Hematopoietic multipotent progenitor cell treated with erythropoietin and hydrocortisone succinate and interleukin-3 and kit ligand, for 4 days (in vitro differentiated cells): ENCODE results near the gene OXCT1.
A peak's percentile ranks its signal among the peaks of the same experiment; 100 is the strongest.
"Not testable (repeated sequence)": the region's sequence is repeated elsewhere in the genome, so short reads cannot be mapped to it uniquely, and the experiment has no call there.

Experiments
- DNase-seq: peaks from one replicate; pipeline ENCODE4 v3.0.0-alpha.2; 2015

OXCT1 gene

DNA sequence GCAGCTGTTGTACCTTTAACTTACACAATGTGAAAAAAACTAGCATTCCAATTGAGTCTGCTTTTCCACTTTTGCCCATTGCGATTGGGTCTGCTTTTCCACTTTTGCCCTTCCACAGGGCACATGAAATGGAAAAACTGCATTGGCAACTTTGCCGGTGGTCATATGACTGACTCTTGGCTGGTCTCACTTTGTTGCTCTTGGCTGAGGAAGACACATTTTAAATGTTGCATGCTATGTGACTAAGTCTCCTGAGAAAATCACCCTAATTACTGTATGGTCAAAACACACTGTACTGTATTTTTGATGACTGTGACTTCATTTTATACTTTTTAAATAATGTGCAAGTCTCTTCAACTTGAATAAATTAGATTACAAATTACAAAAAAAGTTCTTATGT, 1.6 kb upstream of the OXCT1 start:
- no peak for DNase-seq

DNA sequence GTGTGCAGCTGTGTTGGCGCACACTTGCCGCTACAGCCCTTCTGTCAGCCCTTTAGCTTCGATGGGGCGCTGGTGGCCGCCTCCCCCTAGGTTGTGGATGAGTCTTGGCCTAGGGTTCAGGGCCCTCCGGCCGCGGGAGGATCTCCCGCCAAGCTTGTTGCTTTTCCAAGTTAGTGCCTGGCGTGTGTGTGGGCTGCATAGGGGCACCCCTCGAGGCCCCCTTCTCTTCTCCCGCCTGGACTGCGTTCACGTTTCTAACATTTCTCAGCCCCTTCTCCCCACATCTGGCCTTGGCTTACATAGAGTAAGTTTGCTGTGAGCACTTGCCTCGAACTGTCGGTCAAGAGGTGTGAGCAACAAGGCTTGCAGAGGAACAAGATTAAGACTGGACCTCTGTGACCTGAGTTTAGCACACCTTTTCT, 413 bp upstream of the OXCT1 start:
- DNase-seq = no peak

DNA sequence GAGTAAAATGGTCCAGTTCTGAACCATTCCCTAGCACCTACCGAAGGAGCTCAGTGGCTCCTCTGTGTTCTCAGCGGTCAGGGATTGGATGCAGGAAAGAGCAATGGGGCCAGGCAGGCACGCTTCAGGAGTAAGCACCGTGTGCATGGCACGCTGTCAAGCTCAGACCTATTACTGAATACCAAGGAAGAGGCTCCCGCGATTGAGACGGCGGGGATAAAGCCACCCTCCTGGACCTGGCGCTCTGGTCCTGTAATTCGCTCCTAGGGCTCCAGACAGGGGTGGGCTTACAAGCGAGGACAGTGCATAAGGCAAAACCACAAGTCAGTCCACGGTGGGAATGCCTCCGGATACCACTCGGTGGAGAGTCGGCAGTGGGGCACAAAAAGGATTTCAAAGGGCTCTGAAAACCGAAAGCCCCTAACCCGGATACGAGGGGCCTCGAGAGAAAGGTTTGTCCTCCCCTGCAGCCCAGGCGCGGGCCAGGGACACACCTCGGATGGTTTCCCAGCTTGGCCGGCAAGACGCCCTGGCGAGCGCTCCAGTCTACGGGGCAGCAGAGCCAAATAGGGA, 988 bp downstream of the OXCT1 start:
- DNase-seq = peak; percentile 40

DNA sequence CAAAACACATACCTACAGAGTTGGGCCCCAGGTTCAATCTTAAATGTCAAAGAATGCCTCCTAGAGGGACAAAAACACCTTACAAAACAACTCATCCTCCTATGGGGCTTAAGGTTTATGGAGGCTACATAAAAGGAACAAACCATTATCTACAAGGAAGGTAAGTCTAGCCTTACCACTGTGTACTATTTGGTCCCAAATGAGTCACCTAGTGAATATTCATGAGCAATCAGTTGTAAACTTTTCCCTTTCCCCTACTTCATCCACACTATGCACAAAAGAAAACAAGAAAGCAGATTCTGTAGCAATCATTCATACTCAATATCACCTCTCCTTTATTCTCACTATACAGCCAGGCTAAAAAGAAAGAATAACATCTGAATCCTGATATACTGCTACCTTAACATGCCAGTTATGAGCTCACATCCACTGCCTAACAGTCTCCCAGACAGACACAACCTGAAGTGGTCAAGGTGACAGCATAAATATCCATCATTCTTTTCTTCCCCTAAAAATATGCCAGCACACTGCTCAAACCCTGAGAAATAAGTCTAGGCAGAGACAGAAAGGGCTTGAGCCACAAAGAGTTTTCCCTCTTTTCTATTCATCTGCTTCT, 6.2 kb downstream of the OXCT1 start:
- no peak for DNase-seq

DNA sequence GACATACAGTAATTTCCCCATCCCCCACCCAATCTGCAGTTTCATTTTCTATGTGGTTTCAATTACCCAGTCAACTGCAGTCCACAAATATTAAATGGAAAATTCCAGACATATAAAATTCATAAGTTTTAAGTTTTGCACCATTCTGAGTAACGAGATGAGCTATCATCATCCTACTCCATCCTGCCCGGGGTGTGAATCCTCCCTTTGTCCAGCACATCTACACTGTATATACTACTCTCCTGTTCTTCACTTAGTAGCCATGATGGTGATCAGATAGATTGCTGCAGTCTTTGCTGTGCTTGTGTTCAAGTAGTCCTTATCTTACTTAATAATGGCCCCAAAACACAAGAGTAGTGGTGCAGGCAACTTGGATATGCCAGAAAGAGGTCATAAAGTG, 11.3 kb downstream of the OXCT1 start:
- no peak for DNase-seq

DNA sequence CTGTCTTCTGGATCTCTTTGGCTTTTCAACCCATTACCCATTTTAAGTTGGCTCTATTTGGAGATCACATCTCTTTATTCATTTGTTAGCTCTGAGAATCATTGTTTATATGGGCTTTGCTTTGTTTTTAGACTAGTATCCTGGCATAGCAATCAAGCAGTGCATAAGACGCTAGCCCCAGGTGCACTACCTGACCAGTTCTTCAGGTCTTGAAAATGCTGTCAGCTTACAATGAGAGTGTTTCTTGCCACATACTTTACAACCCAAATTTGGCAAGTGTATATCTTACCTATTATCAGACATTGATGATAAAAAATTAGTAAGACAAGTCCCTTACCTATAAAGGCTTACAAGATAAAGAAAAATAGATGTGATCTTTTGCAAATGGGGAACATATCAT, 12.2 kb downstream of the OXCT1 start:
- DNase-seq = no peak

DNA sequence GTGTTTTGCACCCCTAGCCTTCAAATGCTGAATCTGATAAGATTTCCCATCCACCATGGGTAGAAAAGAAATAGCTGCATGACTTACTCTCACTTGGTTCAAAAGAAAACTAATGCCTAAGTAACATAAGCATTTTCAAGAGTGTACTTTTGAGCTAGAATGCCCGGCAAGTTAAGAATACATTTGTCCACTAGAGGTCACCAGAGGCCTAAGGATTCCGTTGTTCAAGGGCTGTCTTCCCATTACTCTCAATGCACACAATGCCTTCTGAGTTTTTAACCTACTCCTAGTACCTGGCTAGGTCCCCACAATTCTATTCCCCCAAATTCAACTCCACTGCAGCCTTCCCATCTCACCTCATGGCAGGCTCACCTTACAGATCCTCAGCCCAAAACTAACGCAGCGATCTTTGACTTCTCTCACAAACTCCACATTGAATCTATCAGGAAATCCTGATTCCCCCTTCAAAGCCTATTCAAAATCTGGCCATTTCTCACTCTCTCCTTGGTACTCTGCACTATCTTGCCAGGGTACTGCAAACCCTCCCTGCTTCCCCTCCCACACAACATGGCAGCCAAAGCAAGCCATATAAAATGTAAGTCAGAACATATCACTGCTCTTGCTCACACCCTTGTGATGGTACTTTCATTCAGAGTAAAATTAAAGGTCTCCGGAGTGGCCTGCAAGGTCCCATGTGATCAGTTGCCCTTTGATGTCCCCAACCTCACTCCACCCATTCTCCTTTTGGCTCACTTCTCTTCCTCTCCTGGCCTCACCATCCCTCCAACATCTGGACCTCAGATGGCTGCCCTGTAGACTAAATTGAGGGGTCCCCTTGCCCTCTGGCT, 13.4 kb downstream of the OXCT1 start:
- peak; percentile 88 for DNase-seq

DNA sequence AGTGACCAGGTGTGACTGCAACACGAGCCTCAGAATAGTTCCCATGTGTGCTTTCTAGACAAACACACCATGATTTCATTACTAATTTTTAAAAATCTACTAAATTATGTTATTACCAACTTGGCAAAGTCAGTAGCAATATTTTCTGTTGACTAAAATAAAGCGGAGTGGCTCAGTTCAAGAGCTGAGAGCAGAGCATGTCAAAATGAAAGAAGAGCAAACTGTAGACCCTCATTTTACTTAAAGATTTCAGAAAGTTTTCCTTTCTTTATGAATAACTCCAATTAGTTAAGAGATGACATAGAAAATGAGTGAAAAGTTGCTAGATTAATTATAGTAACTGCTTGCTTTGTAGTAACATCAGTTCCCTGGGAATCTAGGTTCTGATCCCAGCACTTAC, 17.9 kb downstream of the OXCT1 start:
- DNase-seq = no peak

DNA sequence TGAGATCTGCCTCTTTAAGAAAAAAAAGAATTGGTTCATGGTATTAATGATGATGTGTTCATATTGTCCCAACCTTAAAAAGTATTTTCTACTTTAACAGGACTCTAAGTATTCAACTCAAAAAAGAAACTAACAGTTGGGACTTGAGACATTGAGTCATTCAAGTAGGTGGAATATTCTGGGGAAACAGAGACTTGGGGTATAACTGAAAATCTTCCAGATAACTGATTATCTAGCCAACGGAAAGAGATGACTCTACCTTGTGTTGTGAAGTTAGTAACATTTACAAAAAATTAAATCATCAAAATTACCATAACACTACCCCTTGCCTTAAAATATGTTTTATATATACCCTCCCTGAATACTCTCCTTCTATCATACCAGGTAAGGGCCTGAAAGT, 19.1 kb downstream of the OXCT1 start:
- DNase-seq = no peak

DNA sequence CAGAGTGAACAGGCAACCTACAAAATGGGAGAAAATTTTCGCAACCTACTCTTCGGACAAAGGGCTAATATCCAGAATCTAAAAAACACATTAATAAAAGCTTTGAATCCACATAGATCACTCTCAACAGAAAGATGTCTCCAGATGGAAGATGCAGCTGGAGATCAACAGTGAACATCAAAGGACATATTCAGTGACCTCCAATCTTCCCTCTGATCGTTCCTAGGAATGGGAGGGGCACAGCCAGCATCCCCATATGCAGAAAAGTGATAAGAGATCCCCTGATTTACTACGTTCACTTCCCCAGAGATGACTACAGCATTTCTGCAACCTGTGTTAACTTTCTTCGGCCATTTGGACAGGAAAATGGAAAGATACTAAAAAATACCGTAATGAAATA, 21.2 kb downstream of the OXCT1 start:
- no peak for DNase-seq

DNA sequence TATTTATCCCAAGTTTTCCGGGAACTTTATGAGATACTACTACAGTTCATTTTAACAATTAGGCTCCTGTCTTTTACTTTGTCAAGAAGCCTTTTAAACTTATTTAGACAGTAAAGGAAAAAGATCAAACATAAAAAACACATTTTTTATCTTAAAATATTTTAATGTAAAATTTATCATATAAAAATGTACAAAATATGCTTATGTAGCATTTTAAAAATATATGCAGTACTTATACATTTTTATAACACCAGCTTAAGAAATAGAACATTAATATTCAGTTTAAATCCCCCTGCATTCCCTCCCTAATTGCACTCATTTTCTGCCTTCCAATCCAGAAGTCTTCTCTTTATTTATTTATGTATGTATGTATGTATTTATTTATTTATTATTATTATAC, 24.5 kb downstream of the OXCT1 start:
- not testable (repeated sequence) for DNase-seq

DNA sequence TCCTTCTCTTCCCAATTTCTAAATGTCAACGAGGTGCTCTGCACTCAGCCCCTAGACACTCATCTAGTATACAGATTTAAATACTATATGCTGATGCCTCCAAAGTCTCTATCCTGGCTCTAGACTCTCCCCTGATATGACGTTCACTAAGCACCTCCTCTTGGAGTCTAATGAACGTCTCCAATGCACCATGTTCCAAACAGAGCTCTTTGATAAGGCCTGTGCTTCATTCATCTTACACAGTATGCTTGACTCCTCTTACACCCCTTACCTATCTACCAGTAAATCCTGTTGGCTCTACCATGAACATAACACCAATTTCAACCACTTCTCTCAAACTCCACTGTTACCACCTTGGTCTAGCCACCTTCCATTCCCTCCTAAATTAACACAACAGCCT, 25.7 kb downstream of the OXCT1 start:
- DNase-seq = no peak

DNA sequence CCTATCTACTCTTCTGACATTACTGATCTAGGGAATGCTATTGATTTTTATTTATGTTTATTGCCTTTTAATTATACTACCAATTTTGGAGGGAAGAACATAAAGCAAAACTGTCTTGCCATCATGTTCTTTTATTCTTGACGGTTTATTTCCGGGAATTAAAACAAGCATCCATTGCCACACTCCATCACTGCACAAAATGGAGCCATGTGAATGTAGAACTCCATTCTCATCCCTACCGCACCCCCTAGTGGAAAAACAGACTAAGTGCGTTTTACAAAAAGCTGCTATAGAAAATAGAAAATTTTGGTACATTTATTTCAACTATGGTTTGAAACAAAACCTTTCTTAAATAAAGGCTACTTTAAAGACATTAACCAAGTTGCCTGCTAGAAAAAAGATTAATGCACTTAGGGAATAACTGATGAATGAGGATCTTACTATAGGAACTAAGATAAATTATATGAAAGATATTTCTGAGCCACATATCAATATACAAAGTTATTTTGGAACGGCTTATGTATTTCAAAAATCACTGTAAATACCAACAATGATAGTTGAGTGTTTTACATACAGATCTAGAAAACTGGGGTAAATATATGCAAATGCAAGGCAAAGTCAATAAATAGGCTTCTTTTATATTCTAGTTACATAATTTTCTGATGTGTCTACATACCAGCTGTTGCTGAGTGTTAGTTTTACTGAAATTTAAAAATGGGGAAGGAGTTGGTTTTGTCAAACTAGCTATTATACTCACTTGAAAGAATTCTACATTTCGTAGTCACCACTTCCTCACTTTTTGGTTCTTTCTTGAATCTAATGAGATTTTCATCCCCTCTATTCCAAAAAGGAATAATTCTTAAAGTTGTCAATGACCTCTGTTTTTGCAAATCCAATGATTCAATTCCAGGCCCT, 26.5 kb downstream of the OXCT1 start:
- peak; percentile 85 for DNase-seq

DNA sequence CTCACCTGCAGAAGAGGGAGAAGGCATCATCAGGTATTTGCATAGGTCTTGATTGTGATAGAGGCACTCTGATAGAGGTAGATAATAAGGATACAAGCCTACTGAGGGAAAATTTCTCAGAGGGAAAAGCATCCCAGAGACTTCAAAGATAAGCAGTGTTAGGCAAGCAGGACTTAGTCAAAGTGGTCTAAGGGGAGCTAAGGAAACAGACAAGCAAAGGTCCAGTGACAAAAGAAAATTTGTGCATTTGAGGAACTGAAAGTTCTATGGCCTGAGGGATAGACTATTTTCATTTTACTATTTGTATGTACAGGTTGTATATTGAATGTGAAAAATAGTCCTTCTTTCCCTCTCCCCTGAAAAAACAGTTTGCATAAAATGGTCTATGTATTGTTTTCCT, 27.4 kb downstream of the OXCT1 start:
- no peak for DNase-seq

DNA sequence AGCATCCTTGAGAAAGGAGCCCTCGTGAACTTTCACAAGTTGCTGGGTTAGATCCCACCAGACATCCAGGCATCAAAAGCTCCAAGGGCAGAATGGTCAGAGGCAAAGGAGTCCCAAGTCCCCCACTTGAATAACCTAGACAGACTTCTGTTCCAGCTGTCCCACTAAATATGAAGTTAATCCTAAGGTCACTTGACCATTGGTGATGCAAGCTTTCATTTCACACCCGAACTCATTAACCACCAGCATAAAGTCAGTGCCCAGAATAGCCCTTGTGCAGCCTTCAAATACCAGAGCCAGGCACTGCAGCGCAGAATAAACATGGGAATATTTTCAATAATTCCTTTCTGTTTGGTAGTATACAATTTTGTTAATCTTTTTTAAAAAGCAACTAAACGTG, 28.9 kb downstream of the OXCT1 start:
- no peak for DNase-seq

DNA sequence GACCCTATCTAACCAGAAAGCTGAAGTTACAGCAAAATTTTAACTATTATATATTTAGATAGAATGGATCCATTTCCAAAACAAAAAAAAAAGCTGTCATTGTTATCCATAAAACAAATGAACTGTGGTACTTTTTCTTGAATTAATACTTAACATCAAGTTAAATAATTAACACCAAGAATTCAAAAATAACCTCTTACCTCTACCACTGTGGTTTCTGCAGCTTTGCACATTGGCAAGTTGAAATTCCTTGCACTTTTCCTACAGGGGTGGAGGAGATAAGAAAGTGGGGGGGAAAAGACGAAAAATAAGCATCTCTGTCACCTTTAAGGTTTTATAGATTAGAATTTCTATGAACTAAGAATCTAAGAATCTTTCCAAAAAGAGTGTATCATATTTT, 30.0 kb downstream of the OXCT1 start:
- no peak for DNase-seq

DNA sequence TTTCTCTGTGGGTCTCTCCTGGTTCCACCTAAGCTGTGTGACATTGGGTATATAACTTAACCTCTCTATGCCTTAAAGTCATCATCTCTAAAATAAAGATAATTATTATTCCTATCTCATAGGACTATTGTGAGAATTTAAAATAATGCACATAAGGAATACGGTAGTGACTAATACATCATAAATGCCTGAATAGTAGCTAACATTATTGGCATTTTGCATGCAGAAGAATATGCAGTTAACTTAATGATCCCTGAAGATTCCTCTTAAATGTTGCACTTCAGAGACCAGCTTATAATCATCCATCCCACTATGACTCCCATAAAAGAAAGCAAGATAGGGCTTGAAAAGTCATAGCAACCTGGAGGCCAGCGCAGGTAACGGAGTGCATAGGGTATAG, 32.4 kb downstream of the OXCT1 start:
- no peak for DNase-seq

DNA sequence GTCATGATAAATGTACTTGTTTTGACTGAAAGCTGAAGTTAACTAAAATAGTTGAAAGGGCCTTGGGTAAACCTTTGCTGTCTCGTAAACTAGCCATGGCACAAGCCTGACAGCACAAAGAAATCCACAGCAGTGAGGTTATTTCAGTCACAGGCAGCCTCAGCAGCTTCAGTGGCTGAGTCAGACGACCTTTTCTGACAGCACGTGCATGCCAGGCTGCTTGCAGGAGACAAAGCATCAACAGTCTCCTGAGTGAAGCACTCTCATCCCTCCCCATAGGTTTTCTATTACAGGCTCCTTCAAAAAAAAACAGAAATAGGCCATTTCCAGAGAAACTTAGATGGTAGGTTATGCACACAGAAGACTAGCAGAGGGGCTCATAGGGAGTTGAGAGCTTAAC, 34.6 kb downstream of the OXCT1 start:
- DNase-seq = no peak

DNA sequence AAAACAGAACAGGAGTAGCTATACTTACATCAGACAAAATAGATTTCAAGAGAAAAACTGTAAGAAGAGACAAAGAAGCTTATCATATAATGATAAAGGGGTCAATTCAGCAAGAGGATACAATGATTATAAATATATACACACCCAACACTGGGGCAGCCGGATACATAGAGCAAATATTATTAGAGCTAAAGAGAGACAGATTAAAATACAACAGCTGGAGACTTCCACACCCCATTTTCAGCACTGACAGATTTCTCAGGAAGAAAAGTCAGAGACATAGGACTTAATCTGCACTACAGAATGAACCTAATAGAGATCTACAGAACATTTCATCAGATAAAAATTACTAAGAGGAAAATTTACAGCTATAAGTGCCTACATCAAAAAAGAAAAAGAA, 35.7 kb downstream of the OXCT1 start:
- DNase-seq = no peak

DNA sequence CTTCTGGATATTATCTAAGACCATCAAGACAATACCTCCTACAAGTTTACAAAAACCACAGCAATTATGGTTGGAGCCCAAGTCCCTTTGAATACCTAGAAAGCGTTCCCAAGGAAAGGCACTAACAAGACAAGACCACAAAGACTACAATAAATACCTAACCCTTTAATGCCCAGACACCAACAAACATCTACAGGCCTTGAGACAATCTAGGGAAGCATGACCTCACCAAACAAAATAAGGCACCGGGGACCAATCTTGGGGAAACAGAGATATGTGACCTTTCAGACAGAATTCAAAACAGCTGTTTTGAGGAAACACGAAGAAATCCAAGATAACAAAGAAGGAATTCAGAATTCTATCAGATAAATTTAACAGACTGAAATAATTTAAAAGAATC, 37.8 kb downstream of the OXCT1 start:
- no peak for DNase-seq

DNA sequence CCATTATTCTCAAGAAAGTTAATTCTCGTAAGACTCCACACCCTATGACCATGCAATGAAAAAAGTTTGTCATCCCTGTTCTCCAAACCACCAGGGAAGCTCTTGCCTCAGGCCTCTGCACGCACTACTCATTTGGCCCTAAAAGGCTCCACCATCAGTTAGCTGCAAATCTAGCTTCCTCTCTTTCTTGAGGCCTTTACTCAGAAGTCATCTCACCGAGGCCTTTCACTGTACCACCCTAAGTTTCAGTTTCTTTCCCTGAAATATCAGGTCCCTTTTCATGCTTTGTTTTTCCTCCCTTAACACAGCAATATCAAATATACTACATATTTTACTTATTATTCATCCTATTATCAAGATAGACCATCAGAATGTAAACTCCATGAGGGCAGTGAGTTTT, 39.1 kb downstream of the OXCT1 start:
- DNase-seq = no peak

DNA sequence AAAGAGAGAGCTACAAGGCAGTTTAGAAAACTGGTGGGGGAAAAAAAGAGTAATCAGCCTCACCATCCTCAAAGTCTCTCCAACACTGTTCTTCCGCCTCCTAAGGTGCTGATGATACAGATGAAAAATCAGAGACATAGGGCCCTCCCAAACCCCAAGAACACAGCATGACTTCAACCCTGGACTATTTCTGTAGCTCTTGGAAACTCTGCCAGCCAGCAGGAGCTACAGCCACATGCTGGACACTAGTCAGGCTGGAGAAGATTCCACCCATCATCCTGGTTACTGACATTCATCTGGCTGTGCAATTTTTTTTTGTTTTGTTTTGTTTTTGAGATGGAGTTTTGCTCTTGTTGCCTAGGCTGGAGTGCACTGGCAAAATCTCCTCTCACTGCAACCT, 42.4 kb downstream of the OXCT1 start:
- DNase-seq = no peak

DNA sequence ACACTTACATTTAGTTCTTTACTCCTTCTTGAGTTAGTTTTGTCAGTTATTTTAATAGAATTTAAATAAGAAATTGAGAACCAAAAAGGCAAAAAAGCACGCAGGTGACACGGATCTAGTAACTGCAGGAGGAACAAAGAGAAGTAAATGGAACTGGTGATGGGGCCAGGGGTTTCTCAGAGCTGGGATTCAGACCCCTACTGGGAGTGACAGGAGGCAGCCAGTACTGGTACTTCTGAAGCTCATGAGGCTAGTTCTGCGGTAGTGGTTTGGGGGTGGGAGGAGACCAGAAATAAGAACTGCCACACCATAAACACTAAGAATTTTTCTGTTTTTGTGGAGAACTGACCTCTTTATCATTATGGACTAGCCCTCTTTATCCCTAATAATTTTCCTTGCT, 48.2 kb downstream of the OXCT1 start:
- DNase-seq = no peak
